ENCODE data around the gene FOXB1. TPM values are rescaled to one million over a fixed set of nuclear protein-coding genes. Genes with fewer than 3 reads are reported as not detected.

FOXB1 gene
- total and polyA plus RNA-seq, 2 of the 13 experiments (the other 11 are each of a cell fraction or from before 2014, with no cell fraction given): not detected

DNA sequence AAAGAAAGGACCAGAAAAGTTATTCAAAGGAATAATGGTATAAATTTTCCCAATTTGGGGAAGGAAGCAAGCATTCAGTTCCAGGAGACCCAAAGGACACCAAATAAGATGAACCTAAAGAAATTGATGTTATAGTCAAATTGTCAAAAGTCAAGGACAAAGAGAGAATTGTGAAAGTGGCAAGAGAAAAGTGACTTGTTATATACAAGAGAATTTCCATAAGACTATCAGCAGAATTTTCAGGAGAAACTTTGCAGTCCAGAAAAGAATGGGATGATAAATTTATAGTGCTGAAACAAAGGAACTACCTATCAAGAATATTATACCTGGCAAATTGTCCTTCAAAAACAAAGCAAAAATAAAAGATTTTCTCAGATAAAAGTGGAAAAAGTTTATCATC, 43.8 kb upstream of the FOXB1 start:
- H4K20me1 ChIP-seq (ENCODE audit: insufficient read depth, low read length): no peaks in the 10 kb centered on the region
- DNase-seq (ENCODE audit: low spot score) (no peak), FAIRE-seq (no peak), ATAC-seq (no peak)
- intact Hi-C loops (cut with micrococcal nuclease; ENCODE audit: unreplicated experiment) (no loop called here), in situ Hi-C loops (cut with HindIII; ENCODE audit: extremely low pct_ligation_motif_present, low pct_unique_long_range_greater_than_20kb) (no loop called here)
- H3K4me3 ChIP-seq (replicated peaks in 1 of 3; ENCODE audit: insufficient read depth in 1 of 3, low read depth in 2 of 3, low read length in 3 of 3): no peak overlapping the region
- H3K27ac ChIP-seq (ENCODE audit: extremely low read length, insufficient read depth, low read length): no peak overlapping the region
- TF ChIP-seq KDM4B (CRISPR knock-in tag; IDR thresholded peaks at IDR 0.05): no peak
- no peak for TF ChIP-seq NR2F1 (CRISPR knock-in tag; IDR thresholded peaks at IDR 0.05)
- no peak for TF ChIP-seq ZNF781 (CRISPR knock-in tag; IDR thresholded peaks at IDR 0.05; ENCODE audit: borderline replicate concordance, not compliant biosample characterization)
- no peak for TF ChIP-seq ZC3H4 (CRISPR knock-in tag; IDR thresholded peaks at IDR 0.05; ENCODE audit: borderline replicate concordance)
- TF ChIP-seq, protein P1, sequence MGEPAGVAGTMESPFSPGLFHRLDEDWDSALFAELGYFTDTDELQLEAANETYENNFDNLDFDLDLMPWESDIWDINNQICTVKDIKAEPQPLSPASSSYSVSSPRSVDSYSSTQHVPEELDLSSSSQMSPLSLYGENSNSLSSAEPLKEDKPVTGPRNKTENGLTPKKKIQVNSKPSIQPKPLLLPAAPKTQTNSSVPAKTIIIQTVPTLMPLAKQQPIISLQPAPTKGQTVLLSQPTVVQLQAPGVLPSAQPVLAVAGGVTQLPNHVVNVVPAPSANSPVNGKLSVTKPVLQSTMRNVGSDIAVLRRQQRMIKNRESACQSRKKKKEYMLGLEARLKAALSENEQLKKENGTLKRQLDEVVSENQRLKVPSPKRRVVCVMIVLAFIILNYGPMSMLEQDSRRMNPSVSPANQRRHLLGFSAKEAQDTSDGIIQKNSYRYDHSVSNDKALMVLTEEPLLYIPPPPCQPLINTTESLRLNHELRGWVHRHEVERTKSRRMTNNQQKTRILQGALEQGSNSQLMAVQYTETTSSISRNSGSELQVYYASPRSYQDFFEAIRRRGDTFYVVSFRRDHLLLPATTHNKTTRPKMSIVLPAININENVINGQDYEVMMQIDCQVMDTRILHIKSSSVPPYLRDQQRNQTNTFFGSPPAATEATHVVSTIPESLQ (CRISPR knock-in tag; conservative IDR thresholded peaks at IDR 0.05): no peak
- TF ChIP-seq SCMH1 (CRISPR knock-in tag; IDR thresholded peaks at IDR 0.05; ENCODE audit: borderline replicate concordance): no peak
- no peak for TF ChIP-seq RARA (CRISPR knock-in tag; IDR thresholded peaks at IDR 0.05)
- TF ChIP-seq KMT2B (CRISPR knock-in tag; IDR thresholded peaks at IDR 0.05): no peak
- no peak for TF ChIP-seq KDM1A (CRISPR knock-in tag; IDR thresholded peaks at IDR 0.05)
- TF ChIP-seq NCOA5 (CRISPR knock-in tag; IDR thresholded peaks at IDR 0.05): no peak
- TF ChIP-seq REL (CRISPR knock-in tag; conservative IDR thresholded peaks at IDR 0.05): no peak
- no peak for TF ChIP-seq MATR3 (CRISPR knock-in tag; IDR thresholded peaks at IDR 0.05)
- TF ChIP-seq, protein P2, sequence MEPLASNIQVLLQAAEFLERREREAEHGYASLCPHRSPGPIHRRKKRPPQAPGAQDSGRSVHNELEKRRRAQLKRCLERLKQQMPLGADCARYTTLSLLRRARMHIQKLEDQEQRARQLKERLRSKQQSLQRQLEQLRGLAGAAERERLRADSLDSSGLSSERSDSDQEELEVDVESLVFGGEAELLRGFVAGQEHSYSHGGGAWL (CRISPR knock-in tag; IDR thresholded peaks at IDR 0.05): no peak
- ChIA-PET CTCF (ENCODE audit: low intra/inter-chr PET ratio, low total read pairs) (no interaction called here), POLR2A (no interaction called here)
- peaks cover 32% of the 10 kb centered on the region for H3K9me3 ChIP-seq (ENCODE audit: low read length)
- H2AFZ ChIP-seq (ENCODE audit: low read length): no peak overlapping the region
- H3K4me2 ChIP-seq (ENCODE audit: low read depth, low read length): no peak overlapping the region
- no peaks in the 10 kb centered on the region for H3K36me3 ChIP-seq (replicated peaks in 1 of 2; ENCODE audit: control insufficient read depth in 1 of 2, insufficient read depth in 2 of 2, low read length in 2 of 2)
- H3K79me2 ChIP-seq (ENCODE audit: insufficient read depth, low read length): no peaks in the 10 kb centered on the region
- no peaks in the 10 kb centered on the region for H3K27me3 ChIP-seq (ENCODE audit: control insufficient read depth in 1 of 2, insufficient read depth in 2 of 2, low read length in 2 of 2)
- BruUV-seq (replicated peaks): no TSS peak
- no peaks in the 10 kb centered on the region for H3K4me1 ChIP-seq (ENCODE audit: insufficient read depth, low read length)
- H3K9ac ChIP-seq (ENCODE audit: insufficient read depth, low read depth, low read length): no peak overlapping the region
